Daoy (cell line): ENCODE results near the gene ADIPOQ. TPM values are rescaled to one million over a fixed set of nuclear protein-coding genes. Genes with fewer than 3 reads are reported as not detected.
"Not testable (repeated sequence)": the region's sequence is repeated elsewhere in the genome, so short reads cannot be mapped to it uniquely, and the experiment has no call there.

Experiments used
- DNase-seq: peaks from one replicate; pipeline ENCODE4 v3.0.0-alpha.2; 2015; ENCODE audit warnings: low read depth
- total RNA-seq: library from RNA; depleted of rRNA; stranded (reverse); fragments of >200 nt; shearing (Covaris generic); gene quantifications from 2 replicates; pipeline ENCODE4 v1.2.3, GENCODE V29; 2014; rRNA removed

Gene ADIPOQ
- total RNA-seq, 1 experiment from 2014 or later, result not detected

GRCh38 chr3:186901135-186901734, 58.7 kb downstream of the ADIPOQ start:
- peak; percentile 48 for DNase-seq

DNA sequence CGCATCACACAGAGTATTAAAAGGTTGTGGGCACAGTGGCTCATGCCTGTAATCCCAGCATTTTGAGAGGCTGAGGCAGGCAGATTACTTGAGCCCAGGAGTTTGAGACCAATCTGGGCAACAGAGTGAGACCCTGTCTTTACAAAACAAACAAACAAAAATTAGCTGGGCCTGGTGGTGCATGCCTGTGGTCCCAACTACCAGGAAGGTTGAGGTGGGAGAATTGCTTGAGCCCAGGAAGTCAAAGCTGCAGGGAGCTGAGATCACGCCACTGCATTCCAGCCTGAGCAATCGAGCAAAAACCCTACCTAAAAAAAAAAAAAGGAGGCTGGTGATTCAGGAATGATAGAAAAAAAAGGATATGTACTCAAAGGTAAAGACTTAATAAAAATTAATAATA, 59.6 kb downstream of the ADIPOQ start:
- peak; percentile 80 for DNase-seq

- DNase-seq, result no peak
These were observed 60.2 kb downstream of the ADIPOQ start for GRCh38 chr3:186902713-186903112.

- DNase-seq, result not testable (repeated sequence)
These were observed 61.2 kb downstream of the ADIPOQ start for GRCh38 chr3:186903676-186904075.

DNA sequence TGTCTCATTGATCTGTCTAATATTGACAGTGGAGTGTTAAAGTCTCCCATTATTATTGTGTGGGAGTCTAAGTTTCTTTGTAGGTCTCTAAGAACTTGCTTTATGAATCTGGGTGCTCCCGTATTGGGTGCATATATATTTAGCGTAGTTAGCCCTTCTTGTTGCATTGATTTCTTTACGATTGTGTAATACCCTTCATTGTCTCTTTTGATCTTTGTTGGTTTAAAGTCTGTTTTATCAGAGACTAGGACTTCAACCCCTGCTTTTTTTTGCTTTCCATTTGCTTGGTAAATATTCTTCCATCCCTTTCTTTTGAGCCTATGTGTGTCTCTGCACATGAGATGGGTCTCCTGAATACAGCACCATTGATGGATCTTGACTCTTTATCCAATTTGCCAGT, 64.6 kb downstream of the ADIPOQ start:
- DNase-seq, result not testable (repeated sequence)

Other genes starting within 250 kb of the ADIPOQ start
- not detected in 2 replicates for gene AHSG, start 229.7 kb upstream of the ADIPOQ start, total RNA-seq
- not detected in 2 replicates for gene FETUB, start 202.3 kb upstream of the ADIPOQ start, total RNA-seq
- gene HRG, start 176.7 kb upstream of the ADIPOQ start, total RNA-seq, result not detected in 2 replicates
- gene KNG1, start 125.4 kb upstream of the ADIPOQ start, total RNA-seq, result not detected in 2 replicates
- 697 and 819 TPM in 2 replicates for gene EIF4A2, start 59.1 kb upstream of the ADIPOQ start, total RNA-seq
- 167 and 198 TPM in 2 replicates for gene RFC4, start 36.2 kb upstream of the ADIPOQ start, total RNA-seq
- gene ST6GAL1, start 87.8 kb downstream of the ADIPOQ start, total RNA-seq, result 5.9 and 6.0 TPM in 2 replicates